ENCODE results near the gene ENTPD8.
A peak's percentile ranks its signal among the peaks of the same experiment; 100 is the strongest.

ENTPD8 gene

GRCh38 chr9:137428841-137429545 lies 12.2 kb downstream of the ENTPD8 start:
- no peak overlapping the region for H3K4me3 ChIP-seq (ENCODE audit: low read length)
- TF ChIP-seq ZNF274 (IDR thresholded peaks at IDR 0.05; ENCODE audit: low read depth, low read length) = no peak

- no peak overlapping the region for H3K4me3 ChIP-seq (ENCODE audit: low read length)
- TF ChIP-seq ZNF274 (IDR thresholded peaks at IDR 0.05; ENCODE audit: low read depth, low read length) = no peak
Measured at GRCh38 chr9:137428311-137428630, 12.9 kb downstream of the ENTPD8 start.

GRCh38 chr9:137427454-137428310 lies 13.5 kb downstream of the ENTPD8 start:
- H3K4me3 ChIP-seq (ENCODE audit: low read length) = no peak overlapping the region

GRCh38 chr9:137426018-137426681 lies 15.0 kb downstream of the ENTPD8 start:
- no peak for TF ChIP-seq ZNF274 (IDR thresholded peaks at IDR 0.05; ENCODE audit: low read depth, low read length)
- no peak overlapping the region for H3K4me3 ChIP-seq (ENCODE audit: low read length)

More at GRCh38 chr9:137427454-137428310, 13.5 kb downstream of the ENTPD8 start:
- TF ChIP-seq ZNF274 (IDR thresholded peaks at IDR 0.05; ENCODE audit: low read depth, low read length) = no peak

- TF ChIP-seq ZNF274 (IDR thresholded peaks at IDR 0.05; ENCODE audit: low read depth, low read length) = no peak
- H3K4me3 ChIP-seq (ENCODE audit: low read length) = peak overlapping the region; percentile 38; the same call in 1 of the 2 replicates
Measured at GRCh38 chr9:137423514-137424291, 17.5 kb downstream of the ENTPD8 start.

- H3K4me3 ChIP-seq (ENCODE audit: low read length) = peak within 1 kb of the TSS; percentile 75
- TF ChIP-seq ZNF274 (IDR thresholded peaks at IDR 0.05; ENCODE audit: low read depth, low read length) = no peak
Measured at GRCh38 chr9:137422604-137423513, 18.3 kb downstream of the ENTPD8 start, which contains the start of the genes EXD3 and NOXA1. EXD3 (minus strand) TSS chr9:137423162; CDS start chr9:137395357, 27,805 bp downstream. NOXA1 (plus strand) TSS chr9:137423393; CDS start chr9:137423530, 137 bp downstream.

GRCh38 chr9:137421838-137422603 lies 19.1 kb downstream of the ENTPD8 start:
- TF ChIP-seq ZNF274 (IDR thresholded peaks at IDR 0.05; ENCODE audit: low read depth, low read length) = no peak
- peak overlapping the region; percentile 75 for H3K4me3 ChIP-seq (ENCODE audit: low read length)

GRCh38 chr9:137417161-137418021 lies 23.8 kb downstream of the ENTPD8 start:
- H3K4me3 ChIP-seq (ENCODE audit: low read length) = peak overlapping the region; percentile 74; the same call in 1 of the 2 replicates
- TF ChIP-seq ZNF274 (IDR thresholded peaks at IDR 0.05; ENCODE audit: low read depth, low read length) = no peak

GRCh38 chr9:137416563-137417151 lies 24.5 kb downstream of the ENTPD8 start:
- no peak for TF ChIP-seq ZNF274 (IDR thresholded peaks at IDR 0.05; ENCODE audit: low read depth, low read length)
- peak overlapping the region; percentile 74; the same call in 1 of the 2 replicates for H3K4me3 ChIP-seq (ENCODE audit: low read length)

GRCh38 chr9:137416006-137416562 lies 25.1 kb downstream of the ENTPD8 start:
- TF ChIP-seq ZNF274 (IDR thresholded peaks at IDR 0.05; ENCODE audit: low read depth, low read length) = no peak
- H3K4me3 ChIP-seq (ENCODE audit: low read length) = no peak overlapping the region
